Omental fat pad (tissue), 4 donors: ENCODE measurements around the gene GCLC. TPM values are rescaled to one million over a fixed set of nuclear protein-coding genes. Genes with fewer than 3 reads are reported as not detected.
"Not testable (repeated sequence)": the region's sequence is repeated elsewhere in the genome, so short reads cannot be mapped to it uniquely, and the experiment has no call there.

ENCODE experiments used
- ATAC-seq: fragments of 150-250 bp; one replicate; pipeline ENCODE4 v1.9.1; 2016; ENCODE audit warnings: mild to moderate bottlenecking, moderate library complexity; ENCODE audit not compliant: low FRiP score
- DNase-seq: peaks from one replicate; pipeline ENCODE4 v3.0.0-alpha.2; 2019; ENCODE audit warnings: low spot score
- total RNA-seq, 4 donors: library from RNA; depleted of rRNA; stranded (reverse); fragments of >200 nt; gene quantifications; one replicate each; pipeline ENCODE4 v1.1.0, GENCODE V29; 2016
- TF ChIP-seq, protein P1 (sequence below), 3 donors: fragments of 450-650 bp; IDR thresholded peaks; one replicate each; pipeline ENCODE4 v1.5.1; 2016 to 2017; ENCODE audit warnings: antibody characterized with exemption in 3 of 3, mild to moderate bottlenecking in 3 of 3, moderate library complexity in 2 of 3

Gene GCLC
- total RNA-seq, 4 donors from 2014 or later: 38.6 to 86.3 (median 46.6) TPM

DNA sequence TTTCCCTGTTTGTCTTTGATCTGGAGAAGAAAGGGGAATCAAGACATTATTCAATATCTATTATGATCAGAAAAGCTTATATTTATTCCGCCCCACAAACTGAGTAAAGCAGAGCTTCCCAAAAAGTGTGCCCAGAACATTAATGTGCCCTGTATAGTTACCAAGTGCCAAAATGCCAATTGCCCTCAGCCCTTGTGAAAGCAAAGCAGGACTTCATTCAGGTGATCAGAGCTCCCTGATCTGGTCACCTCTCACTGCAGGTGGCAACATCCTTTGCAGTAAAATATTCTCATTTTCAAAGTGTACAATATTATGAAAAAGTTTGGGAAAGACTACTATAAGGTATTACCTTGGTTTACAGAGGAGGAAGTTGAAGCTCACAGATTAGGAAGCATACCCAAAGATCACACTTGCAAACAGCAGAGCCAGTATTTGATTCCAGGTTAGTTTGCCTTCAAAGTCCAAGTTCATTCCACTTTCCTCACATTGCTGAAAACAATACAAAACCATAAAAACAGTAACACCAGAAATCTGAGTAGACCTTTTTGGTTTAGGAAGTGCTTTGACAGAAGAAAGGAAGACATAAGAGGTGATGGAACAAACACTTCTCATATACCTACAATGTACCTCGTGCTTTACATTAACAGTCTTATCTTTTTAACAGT lies 19.6 kb upstream of the GCLC start:
- TF ChIP-seq, protein P1, sequence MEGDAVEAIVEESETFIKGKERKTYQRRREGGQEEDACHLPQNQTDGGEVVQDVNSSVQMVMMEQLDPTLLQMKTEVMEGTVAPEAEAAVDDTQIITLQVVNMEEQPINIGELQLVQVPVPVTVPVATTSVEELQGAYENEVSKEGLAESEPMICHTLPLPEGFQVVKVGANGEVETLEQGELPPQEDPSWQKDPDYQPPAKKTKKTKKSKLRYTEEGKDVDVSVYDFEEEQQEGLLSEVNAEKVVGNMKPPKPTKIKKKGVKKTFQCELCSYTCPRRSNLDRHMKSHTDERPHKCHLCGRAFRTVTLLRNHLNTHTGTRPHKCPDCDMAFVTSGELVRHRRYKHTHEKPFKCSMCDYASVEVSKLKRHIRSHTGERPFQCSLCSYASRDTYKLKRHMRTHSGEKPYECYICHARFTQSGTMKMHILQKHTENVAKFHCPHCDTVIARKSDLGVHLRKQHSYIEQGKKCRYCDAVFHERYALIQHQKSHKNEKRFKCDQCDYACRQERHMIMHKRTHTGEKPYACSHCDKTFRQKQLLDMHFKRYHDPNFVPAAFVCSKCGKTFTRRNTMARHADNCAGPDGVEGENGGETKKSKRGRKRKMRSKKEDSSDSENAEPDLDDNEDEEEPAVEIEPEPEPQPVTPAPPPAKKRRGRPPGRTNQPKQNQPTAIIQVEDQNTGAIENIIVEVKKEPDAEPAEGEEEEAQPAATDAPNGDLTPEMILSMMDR (IDR thresholded peaks at IDR 0.05): no peak
- ATAC-seq: no peak
- DNase-seq: no peak

DNA sequence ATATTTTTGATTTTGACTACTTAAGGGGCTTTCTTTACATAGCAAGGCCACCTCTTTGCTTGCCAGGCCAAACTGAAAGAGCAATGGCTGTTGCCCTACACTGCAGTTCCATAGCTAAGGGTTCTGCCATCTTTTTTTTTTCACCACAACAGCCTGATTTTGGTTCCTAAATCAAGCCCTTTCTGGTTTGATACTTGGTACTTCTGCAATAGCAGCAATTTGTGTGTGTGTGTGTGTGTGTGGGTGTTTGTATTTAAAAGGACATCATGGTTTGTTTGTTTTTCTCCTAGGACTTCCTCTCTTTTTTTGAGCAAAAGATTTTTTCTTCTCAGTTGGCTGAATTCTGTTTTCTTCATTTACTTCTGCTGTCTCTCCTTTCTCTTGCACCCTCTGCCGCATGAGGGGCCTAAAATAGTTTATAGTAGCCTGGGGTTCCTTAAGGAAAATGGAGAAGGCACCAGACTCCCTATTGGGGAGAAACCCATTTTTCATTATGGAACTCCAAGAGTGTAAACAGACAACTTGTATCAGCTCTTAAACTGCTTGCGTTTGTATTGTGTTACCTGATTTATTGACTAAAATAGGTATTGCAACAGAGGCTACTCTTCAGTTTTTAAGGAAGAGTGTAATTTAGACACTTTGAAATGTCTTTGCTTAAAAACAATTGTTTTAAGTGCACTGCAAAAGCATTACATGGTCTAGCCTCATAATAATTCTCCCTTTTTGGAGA lies 12.2 kb upstream of the GCLC start:
- TF ChIP-seq, protein P1 (IDR thresholded peaks at IDR 0.05): no peak
- ATAC-seq: no peak

DNA sequence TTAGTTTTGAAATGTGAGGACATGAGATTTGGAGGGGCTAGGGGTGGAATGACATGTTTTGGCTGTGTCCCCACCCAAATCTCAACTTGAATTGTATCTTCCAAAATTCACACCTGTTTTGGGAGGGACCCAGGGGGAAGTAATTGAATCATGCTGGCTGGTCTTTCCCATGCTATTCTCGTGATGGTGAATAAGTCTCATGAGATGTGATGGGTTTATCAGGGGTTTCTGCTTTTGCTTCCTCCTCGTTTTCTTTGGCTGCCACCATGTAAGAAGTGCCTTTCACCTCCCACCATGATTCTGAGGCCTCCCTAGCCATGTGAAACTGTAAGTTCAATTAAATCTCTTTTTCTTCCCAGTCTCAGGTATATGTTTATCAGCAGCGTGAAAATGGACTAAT lies 8.7 kb upstream of the GCLC start:
- not testable (repeated sequence) for DNase-seq, ATAC-seq

More for the DNA sequence above, 12.2 kb upstream of the GCLC start:
- DNase-seq: no peak

- not testable (repeated sequence) for DNase-seq, ATAC-seq
These were observed 6.8 kb upstream of the GCLC start for GRCh38 chr6:53551681-53552080.

GRCh38 chr6:53547811-53548496 lies 3.1 kb upstream of the GCLC start:
- DNase-seq: peak; percentile 89
- TF ChIP-seq, protein P1 (IDR thresholded peaks at IDR 0.05): no peak

DNA sequence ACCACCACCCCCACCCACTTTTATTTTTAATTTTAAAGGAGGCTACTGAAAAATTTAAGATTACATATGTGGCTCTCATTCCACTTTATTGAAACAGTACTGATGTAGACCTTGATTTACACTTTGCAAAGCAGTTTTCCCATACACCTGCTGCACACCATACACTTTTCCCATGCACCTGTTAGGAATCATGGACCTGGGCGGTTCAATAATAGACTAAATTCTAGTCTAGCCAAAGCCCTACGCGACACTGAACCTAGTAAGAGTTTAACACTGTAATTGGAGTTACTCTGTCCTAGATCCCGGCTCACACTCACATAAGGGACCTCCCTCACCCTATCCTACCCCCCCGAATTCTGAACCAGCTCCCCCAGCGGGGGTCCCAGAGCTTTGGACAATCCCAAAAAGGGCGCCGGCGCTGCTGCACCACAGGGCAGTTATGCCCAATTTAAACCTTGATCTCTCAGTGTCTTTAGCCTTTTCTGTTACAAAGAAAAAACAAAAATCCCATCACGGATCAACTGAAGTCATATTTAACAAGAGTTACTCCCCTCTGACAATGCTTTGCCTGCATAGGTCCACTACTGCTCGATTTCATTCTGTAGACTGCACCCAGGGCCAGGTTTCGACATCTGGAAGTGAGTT lies 2.4 kb upstream of the GCLC start:
- DNase-seq (no peak), ATAC-seq (peak; percentile 11)
- TF ChIP-seq, protein P1 (IDR thresholded peaks at IDR 0.05): no peak

More at GRCh38 chr6:53547811-53548496, 3.1 kb upstream of the GCLC start:
- peak; percentile 93 for ATAC-seq

GRCh38 chr6:53546281-53546680 lies 1.4 kb upstream of the GCLC start:
- DNase-seq (no peak), ATAC-seq (no peak)
- TF ChIP-seq, protein P1 (IDR thresholded peaks at IDR 0.05): no peak
